ENCODE measurements around the gene PEBP1.
"Not testable (repeated sequence)": the region's sequence is repeated elsewhere in the genome, so short reads cannot be mapped to it uniquely, and the experiment has no call there.

Gene PEBP1

GRCh38 chr12:118135788-118136558 is at the start of gene PEBP1:
Gene PEBP1, plus strand, starts transcription at chr12:118136124. Its CDS starts 86 bp downstream, at chr12:118136210.
- peak; percentile 40 for FAIRE-seq

GRCh38 chr12:118089782-118090181 is 46.1 kb upstream of the PEBP1 start:
- FAIRE-seq, result no peak

GRCh38 chr12:118094039-118094438 is 41.9 kb upstream of the PEBP1 start:
- FAIRE-seq, result no peak

GRCh38 chr12:118098401-118098800 is 37.5 kb upstream of the PEBP1 start:
- FAIRE-seq, result no peak

- FAIRE-seq, result no peak
Measured at GRCh38 chr12:118098911-118099671, 36.8 kb upstream of the PEBP1 start.

GRCh38 chr12:118101051-118101450 is 34.9 kb upstream of the PEBP1 start:
- no peak for FAIRE-seq

- no peak for FAIRE-seq
Measured at GRCh38 chr12:118102070-118102469, 33.9 kb upstream of the PEBP1 start.

- no peak for FAIRE-seq
Measured at GRCh38 chr12:118102609-118103008, 33.3 kb upstream of the PEBP1 start.

- FAIRE-seq, result no peak
Measured at GRCh38 chr12:118103201-118103600, 32.7 kb upstream of the PEBP1 start.

GRCh38 chr12:118103601-118104382 is 32.1 kb upstream of the PEBP1 start, which contains the start of gene VSIG10:
Gene VSIG10, minus strand, starts transcription at chr12:118104011. Its CDS starts 340 bp downstream, at chr12:118103671.
- FAIRE-seq, result no peak

- no peak for FAIRE-seq
Measured at GRCh38 chr12:118107011-118107410, 28.9 kb upstream of the PEBP1 start.

- FAIRE-seq, result no peak
Measured at GRCh38 chr12:118107694-118108093, 28.2 kb upstream of the PEBP1 start.

- no peak for FAIRE-seq
Measured at GRCh38 chr12:118109088-118109487, 26.8 kb upstream of the PEBP1 start.

- no peak for FAIRE-seq
Measured at GRCh38 chr12:118119449-118119879, 16.5 kb upstream of the PEBP1 start.

GRCh38 chr12:118120579-118121363 is 15.2 kb upstream of the PEBP1 start:
- no peak for FAIRE-seq

- FAIRE-seq, result no peak
Measured at GRCh38 chr12:118122264-118122663, 13.7 kb upstream of the PEBP1 start.

- FAIRE-seq, result no peak
Measured at GRCh38 chr12:118124333-118124874, 11.5 kb upstream of the PEBP1 start.

GRCh38 chr12:118125743-118126118 is 10.2 kb upstream of the PEBP1 start:
- no peak for FAIRE-seq

- no peak for FAIRE-seq
Measured at GRCh38 chr12:118126119-118126757, 9.7 kb upstream of the PEBP1 start.

GRCh38 chr12:118127867-118128266 is 8.1 kb upstream of the PEBP1 start:
- FAIRE-seq, result no peak

GRCh38 chr12:118129436-118129835 is 6.5 kb upstream of the PEBP1 start:
- not testable (repeated sequence) for FAIRE-seq

All from G401.6 (cell line).